B cell (primary cell): ENCODE measurements around the gene CEP55.

Experiments used
- CTCF ChIP-seq: fragments of 200-600 bp; IDR thresholded peaks from one replicate; pipeline ENCODE4 v1.8.0; 2022; ENCODE audit warnings: antibody characterized with exemption, mild to moderate bottlenecking
- EZH2 ChIP-seq: IDR thresholded peaks from 2 replicates; pipeline ENCODE4 v1.6.1; 2012; ENCODE audit warnings: borderline replicate concordance, low read depth, mild to moderate bottlenecking, moderate library complexity, low read length; ENCODE audit not compliant: insufficient read depth, poor library complexity, severe bottlenecking

DNA sequence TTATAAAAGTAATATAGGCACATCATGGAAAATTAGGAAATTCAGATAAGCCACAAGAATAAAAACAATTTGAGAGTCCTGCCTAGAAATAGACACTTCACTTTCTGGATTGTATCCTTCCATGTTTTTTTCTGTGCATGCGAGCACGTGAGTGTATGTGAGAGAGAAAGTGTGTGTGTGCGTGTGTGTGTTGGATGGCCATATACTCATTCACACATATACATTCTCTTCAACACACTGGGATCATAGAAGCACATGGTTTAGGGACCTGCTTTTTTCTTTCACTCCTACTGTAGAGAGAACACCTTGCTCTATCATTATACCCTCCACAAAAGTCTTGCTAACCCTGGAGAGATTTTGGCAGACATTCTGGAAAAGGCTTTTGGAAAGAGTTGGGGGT lies 77.5 kb downstream of the CEP55 start:
- TF ChIP-seq CTCF (no peak), EZH2 (no peak)
